Left lobe of liver (tissue), 2 donors: Measurements from ENCODE around the gene ACSL3. TPM values are rescaled to one million over a fixed set of nuclear protein-coding genes. Genes with fewer than 3 reads are reported as not detected.

Source experiments
- ATAC-seq: fragments of 200-7000 bp; cut with Tn5 transposase; one replicate; pipeline ENCODE4 v1.9.1; 2020; ENCODE audit warnings: mild to moderate bottlenecking, moderate library complexity
- DNase-seq: peaks from one replicate; pipeline ENCODE4 v3.0.0-alpha.2; 2020; ENCODE audit warnings: low spot score
- total RNA-seq: library from RNA; stranded (reverse); gene quantifications from one replicate; pipeline ENCODE4 v1.2.1, GENCODE V29; 2021
- donor health status: DM: no; HTN: no; CAD: no; lungs with moderate emphysema.
- donor health status: DM: no; HTN: yes; CAD: no.

Gene ACSL3
- total RNA-seq, 1 donor from 2014 or later, result 41.5 TPM

DNA sequence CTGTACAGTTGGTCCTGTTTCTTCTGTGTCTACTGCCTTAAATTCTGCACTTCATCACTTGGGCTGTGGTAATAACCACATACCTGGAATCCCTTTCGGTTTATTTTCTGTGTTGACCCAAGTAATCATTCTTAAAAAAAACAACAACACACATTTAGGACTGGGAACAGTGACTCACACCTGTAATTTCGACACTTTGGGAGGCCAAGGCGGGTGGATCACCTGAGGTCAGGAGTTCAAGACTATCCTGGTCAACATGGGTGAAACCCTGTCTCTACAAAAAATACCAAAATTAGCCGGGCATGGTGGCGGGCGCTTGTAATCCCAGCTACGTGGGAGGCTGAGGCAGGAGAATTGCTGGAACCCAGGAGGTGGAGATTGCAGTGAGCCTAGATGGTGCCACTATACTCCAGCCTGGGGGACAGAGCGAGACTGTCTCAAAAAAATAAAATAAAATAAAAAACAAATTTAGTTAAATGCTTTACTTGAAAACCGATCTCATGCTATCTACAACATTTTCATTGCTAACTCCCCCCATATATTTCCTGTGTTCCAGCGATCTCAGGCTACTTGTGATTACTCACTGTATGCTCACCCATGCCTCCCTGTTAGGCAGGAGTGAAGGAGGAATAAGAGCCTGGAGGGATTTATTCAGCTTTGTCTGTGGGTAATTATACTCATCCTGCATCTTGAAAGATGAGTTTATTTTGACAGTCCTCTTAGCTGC, 18.2 kb downstream of the ACSL3 start:
- DNase-seq, result no peak
- no peak for ATAC-seq

DNA sequence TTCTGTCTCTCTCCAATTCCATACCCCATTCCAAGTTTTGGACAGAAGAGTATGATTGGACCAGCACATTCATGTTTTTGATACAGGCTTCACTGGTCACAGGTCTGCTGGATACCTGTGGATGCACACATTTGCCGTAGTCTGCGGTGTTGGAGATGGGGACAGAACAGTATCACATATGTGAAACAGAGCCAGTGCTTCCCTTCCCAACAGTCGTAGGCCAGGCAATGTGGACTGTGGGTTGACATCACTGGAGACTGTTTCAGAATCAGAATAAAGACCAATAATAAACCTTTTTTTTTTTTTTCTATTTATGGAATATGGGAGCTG, 18.7 kb downstream of the ACSL3 start:
- DNase-seq, result no peak
- ATAC-seq, result peak; percentile 24

DNA sequence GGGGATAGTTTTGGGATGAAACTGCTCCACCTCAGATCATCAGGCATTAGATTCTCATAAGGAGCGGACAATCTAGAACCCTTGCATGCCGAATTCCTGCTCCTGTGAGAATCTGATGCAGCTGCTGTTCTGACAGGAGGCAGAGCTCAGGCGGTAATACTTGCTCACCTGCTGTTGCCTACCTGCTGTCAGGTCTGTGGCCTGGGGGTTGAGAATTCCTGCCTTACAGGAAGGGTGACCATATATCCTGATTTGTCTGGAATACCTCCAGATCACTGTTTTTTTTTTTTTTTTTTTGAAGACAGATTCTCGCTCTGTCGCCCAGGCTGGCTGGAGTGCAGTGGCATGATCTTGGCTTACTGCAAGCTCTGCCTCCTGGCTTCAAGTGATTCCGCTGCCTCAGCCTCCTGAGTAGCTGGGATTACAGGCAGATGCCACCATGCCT, 21.7 kb downstream of the ACSL3 start:
- ATAC-seq (no peak), DNase-seq (no peak)

DNA sequence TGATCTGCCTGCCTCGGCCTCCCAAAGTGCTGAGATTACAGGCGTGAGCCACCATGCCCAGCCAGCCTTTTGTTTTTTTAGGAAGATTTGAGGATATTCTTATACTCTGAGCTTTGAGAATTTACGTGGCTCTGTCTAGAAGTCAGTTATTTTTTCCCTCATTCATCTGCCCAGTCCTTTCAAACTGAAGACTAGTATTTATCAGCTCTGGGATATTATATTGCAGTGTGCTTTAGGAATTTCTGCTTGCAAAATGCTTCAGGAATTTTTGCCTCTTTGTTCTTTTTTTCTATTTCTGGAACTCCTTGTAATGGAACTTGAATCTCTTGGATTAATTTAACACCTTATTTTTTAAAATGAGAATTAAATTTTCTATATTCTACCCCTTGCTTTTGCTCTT, 22.6 kb downstream of the ACSL3 start:
- DNase-seq (no peak), ATAC-seq (no peak)

DNA sequence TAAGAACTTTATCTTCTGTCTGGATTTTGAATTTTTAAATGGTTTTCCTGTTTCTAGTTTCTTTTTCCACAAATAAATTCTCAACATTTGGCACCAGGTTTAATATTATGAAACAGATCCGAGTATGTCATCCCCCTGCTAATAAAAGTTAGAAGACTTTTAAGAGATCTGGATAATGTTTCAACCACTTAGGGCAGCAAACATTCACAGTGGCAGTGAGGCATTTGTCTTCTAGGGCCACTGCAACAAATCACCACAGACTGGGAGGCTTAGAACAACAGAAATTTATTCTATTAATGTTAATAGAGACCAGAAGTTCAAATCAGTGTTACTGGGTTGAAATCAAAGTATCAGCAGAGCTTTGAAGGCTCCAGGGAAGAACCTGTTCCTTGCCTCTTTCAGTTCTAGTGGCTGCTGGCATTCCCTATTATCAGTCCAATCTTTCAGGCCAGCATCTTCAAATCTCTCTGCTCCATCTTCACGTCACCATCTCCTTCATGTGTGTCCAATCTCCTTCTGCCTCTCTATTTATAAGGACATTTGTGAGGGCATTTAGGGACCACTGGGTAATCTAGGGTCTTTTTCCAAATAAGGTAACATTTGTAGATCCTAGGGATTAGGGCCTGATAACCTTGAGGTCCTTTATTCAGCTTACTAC, 23.4 kb downstream of the ACSL3 start:
- DNase-seq (no peak), ATAC-seq (peak; percentile 25)

DNA sequence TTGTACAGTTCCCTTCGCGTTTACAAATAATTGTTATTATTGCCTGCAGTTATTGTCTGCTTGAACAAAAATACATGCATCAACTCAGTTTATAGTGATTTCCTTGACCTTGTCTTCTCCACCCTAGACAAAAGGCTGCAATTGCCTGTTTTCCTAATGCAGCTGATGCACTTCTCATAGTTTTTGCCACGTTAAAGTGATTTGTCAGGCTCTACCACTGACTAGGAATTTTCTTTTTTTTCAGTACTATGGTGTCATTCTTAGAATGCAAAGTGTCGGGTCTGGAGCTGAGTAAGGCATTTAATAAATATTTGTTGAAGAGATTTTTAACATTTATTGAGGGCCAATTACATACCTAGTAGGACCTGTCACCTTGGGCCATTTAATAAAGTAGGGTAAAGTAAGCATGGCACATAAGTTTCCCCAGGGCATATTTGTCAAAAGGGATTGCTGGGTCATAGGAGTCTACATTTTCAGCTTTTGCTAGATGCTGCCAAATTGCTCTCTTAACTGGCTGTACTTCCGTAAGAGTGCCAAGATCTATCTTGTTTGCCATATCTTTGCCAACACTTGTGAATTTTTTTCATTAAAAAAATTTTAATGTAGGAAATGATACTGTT, 24.1 kb downstream of the ACSL3 start:
- DNase-seq (no peak), ATAC-seq (peak; percentile 92)

DNA sequence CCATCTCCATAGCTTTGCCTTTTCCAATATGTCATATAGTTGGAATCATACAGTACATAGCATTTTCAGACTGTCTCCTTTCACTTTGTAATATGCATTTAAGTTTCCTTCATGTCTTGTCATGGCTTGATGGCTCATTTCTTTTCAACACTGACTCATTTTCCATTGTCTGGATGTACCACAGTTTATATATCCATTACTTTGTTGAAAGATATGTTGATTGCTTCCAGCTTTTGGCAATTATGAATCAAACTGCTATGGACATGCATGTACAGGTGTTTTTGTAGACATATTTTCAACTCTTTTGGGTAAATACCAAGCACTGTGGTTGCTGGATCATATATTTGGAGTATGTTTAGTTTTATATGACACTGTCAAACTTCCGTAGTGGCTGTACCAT, 26.3 kb downstream of the ACSL3 start:
- DNase-seq, result no peak
- no peak for ATAC-seq

DNA sequence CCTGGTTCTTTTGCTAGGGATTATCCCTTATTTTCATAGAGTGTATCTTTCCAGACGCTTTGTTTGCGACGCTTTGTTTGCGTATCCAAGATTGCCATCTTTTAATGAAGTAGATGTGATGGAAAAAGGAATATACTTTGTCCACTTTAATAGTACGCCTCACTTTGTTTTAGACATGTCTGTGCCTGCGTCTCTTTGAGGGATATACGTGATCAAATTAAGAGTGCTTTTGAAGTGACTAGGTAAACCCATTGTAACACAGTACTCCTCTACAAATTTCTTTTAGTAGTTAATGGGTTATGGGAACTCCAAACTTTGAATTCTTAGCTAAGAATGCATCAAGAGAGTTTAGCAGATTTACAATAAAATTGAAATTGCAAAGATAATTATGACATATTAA, 27.9 kb downstream of the ACSL3 start:
- no peak for DNase-seq
- ATAC-seq, result no peak

DNA sequence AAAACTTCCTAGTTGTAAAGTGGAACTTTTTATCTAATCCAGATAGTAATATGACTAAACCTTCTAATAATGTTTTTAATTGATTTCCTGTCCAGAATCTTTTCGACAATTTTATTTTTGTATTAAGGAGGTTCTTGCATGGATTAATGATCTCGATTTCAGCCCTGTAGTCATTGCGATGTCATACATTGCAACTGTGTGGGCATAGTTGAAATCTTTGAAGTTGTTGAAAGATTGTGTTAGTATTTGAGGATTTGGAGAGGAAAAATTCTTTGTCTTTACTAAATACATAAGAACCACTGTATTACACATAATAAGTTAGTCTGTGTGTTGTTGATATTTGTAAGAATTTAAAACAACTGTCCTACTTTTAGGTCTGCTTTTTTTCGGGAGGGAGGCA, 31.1 kb downstream of the ACSL3 start:
- DNase-seq, result no peak
- ATAC-seq, result no peak

DNA sequence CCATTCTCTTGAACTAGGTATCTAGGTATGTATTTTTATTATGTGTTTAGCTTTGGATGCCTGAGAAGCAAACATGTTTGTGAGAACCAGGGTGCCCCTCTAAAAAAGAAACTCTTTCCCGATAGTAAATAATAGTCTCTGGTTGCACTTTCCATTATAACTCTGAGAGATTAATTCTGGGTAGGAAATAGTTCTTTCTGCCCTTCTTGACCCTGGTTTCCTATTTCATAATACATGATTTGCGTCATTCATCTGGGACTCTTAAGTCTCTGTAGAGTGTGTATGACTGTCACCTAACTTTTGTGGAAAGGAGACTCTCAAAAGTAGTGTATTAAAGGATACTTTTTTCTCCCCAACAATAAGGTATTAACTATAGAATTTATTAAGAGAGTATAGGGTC, 31.5 kb downstream of the ACSL3 start:
- ATAC-seq (peak; percentile 77), DNase-seq (no peak)

DNA sequence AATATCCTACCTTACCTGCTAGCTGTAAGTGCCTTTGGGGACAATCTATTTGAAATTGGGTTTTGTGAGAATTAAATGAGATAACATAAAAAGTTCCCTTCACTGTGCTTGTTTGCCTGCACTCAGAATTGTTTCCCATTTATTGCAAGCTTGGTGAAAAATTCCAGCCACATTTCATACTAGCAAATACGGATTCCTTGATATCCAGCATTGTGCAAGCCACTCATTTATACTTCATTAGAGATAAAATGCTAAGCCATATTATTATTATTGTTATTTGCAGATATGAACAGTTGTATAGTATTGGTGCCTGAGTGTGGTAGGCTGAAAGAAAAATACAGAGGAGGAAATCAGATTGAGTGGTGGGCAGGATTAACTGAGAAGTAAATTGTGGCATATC, 31.9 kb downstream of the ACSL3 start:
- no peak for ATAC-seq
- DNase-seq, result no peak

DNA sequence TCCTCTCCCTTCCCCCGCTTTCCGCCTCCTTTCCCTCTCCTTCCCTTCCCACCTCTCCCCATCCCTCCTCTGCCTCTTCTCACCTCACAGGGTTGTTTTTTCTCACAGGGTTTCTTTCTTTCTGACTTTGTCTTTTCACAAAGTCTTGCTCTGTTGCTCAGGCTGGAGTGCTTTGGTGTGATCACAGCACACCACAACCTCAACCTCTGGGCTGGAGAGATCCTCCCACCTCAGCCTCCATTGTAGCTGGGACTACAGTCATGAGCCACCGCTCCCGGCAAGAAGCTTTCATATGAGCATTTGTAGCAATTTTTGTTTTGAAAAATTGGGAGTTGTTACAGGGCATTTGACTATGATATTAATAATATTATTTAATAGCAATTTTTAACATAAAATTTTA, 32.9 kb downstream of the ACSL3 start:
- ATAC-seq, result no peak
- no peak for DNase-seq

DNA sequence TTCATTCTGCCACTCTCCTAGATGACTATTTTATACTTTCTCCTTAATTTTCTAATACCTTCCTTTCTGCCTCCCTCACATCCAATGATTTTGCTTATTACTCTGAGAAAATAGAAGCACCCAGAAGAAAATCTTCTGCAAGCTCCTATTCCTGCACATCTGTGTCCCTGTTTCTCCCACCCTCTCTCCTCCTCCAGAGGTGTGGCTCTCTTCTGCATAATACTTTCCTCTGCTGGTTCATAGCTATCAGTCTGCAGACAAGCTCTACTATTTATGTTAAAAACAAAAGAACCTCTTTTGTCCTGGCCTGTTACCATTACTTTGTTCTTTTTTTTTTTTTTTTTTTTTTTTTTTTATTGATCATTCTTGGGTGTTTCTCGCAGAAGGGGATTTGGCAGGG, 34.3 kb downstream of the ACSL3 start:
- ATAC-seq, result peak; percentile 38
- DNase-seq, result no peak

DNA sequence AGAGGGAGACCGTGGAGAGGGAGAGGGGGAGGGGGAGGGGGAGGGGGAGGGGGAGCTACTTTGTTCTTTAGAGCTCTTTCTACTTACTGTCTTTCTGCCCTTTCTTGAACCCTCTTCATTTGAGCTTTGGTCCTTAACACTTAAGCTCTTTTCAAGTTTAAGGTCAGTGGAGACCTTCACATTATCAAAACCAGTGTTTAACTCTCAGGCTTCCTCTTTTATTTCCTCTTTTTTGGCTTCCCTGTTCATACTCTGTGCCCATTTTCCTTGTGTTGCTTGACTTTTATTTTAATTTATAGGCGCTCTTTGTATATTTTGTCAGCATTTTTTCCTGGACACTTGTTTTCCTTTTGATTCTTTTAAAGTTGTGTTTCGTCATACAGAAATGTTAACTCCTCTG, 37.1 kb downstream of the ACSL3 start:
- no peak for DNase-seq
- no peak for ATAC-seq

DNA sequence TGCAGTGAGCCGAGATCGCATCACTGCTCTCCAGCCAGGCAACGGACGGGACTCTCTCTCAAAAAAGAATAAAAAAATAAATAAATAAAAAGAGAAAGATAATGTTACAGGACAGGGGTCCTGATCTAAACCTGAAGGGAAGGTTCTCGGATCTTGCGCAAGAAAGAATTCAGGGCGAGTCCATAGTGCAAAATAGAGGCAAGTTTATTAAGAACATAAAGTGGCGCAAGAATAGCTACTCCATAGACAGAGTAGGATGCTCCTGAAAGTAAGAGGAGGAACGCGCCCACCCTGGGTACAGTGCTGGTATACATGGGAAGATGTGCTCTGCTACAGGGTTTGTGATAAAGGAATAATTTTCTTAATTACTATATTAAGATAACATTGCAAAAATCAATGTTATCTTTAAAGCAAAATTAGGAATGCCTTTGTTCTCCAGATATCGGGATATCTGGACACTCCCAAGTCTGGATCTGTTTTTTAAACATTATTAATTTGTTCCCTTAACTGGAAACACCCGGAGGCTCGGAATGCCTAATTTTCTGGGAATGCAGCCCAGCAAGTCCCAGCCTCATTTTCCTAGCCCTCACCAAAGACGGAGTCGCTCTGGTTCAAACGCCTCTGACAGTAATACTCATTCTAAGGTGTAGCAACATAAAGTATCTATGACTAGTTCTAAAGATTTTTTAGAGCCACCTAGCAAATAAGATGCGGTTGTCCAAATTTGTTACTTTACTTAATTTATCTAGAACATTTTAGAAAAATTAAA, 38.8 kb downstream of the ACSL3 start:
- no peak for DNase-seq
- no peak for ATAC-seq

DNA sequence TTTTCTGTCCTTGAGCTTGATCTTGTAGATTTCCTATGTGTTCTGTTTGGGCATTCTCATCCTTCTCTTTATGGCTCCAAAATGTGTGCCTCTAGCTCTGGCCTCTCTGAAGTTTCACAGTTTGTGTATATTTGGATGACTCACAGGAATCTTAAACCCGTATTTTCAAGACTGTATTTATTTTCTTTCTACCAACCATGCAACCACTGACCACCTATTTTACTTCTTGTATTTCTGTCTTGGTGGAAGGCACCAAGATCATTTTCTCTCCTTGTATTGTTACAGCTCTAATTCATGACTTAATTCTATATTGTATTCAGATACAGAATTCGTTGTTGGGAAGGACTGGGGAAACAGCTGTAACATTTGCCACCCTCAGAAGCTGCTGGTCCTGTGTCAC, 39.5 kb downstream of the ACSL3 start:
- DNase-seq (no peak), ATAC-seq (no peak)

DNA sequence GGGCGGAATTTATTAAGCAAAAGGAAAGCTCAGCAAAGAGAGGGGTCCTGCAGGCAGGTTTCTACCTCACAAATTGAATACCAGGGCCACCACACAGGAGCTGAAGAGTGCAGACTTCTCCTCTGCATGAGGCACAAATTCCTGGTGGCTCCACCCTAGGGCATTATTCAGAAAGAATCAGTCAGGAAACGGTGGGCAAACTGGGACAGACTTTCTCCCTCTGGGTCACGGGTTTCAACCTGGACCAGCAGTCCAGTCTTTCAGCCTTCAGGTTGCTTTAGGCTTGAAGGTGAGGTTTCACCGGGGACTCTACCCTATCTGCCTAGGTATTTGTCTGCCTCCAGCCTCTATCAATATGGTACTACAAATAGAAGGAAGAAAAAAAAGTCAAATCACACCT, 41.8 kb downstream of the ACSL3 start:
- ATAC-seq (no peak), DNase-seq (no peak)

DNA sequence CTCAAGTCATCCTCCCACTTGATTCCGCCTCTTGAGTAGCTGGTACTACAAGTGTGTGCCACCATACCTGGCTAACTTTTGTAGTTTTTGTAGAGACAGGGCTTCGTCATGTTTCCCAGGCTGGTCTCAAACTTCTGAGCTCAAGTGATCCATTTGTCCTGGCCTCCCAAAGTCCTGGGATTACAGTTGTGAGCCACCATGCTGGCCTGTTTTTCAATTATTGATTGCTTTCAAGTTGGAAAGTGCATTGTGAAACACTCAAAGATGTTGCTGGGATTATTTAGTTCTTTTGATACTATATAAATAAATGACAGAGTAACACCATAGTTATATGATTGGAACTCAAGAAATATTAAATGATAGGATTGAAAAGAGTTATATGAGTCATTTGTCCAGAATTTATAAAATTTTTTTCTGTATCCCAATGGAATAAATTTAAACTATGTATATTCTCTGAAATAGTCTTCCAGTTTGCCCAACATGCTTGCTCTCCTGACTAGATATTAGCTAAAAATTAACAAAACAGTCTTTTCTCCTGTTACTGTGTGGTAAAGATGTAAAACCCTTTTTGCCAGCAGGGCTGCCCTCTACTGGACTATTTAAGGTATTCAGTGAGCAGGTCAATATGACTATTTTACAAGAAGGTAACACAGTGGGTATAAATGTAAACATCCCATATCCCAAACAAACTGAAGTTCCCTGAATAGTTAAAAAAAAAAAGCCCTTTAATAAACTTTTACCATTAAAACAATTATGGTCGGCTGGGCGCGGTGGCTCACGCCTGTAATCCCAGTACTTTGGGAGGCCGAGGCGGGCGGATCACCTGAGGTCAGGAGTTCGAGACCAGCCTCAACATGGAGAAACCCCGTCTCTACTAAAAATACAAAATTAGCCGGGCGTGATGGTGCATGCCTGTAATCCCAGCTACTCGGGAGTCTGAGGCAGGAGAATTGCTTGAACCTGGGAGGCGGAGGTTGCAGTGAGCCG, 42.7 kb downstream of the ACSL3 start:
- peak; percentile 92 for ATAC-seq
- no peak for DNase-seq

DNA sequence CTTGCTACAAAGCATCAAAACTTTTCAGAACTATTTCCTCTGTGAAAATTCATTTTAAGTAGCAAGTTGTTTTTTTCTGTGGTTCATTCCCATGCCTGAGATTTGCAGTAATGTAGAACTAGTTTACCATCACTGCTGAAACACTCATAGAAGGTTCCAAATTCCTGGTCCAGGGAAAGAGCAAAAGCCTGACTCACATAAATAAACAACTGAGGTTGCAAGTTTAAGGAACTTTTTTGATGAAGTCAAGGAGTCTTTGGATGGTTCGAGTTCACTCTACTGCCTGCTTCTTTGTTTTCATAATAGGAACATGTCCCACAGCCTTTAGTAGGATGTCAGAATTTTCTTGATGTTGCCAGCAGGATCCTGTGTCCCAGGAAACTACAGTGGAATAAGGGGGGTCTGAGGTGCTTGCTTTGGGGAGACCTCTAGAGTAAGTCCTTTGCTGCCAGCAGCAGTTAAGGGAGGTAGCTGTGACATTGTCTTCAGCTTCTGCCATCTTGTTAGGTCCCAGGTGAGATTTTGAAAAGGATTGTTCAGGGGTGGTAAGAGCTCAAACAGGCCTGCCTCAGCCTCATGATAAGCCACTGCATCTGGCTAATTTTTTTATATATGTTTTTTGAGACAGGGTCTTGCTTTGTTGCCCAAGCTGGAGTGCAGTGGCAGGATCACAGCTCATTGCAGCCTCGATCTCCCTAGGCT, 43.9 kb downstream of the ACSL3 start:
- DNase-seq (no peak), ATAC-seq (no peak)

DNA sequence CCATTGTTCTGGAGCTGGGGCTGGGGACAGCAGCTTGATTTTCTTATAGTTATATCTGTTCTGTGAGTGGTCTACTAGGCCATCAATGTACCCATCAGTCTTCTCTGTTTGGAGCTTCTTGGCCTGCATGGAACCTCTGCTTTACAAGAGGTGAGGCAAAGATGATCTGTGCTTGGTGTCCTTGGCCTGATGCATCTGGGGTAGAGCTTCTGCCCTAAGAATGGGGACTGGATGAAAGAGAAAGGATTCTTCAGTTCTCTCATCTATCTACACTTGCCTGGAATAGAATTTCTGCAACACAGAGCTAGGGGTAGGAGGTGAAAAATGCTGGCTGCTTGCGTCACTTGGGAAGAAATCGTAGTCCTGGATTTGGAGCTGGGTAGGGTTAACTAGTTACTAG, 46.2 kb downstream of the ACSL3 start:
- DNase-seq (no peak), ATAC-seq (no peak)
